K562 (cell line): Measurements from ENCODE around the gene GRK4. TPM values are rescaled to one million over a fixed set of nuclear protein-coding genes. Genes with fewer than 3 reads are reported as not detected.
A peak's percentile ranks its signal among the peaks of the same experiment; 100 is the strongest.

Experiments
- ATAC-seq: fragments of 200-7000 bp; cut with Tn5 transposase; 3 replicates; pipeline ENCODE4 v1.9.1; 2020; ENCODE audit warnings: moderate library complexity
- BruUV-seq: library from RNA; stranded (reverse); fragments of 400-500 nt; replicated peaks from 2 replicates; lab custom pipeline; 2021; lab: Mats Ljungman, UMichigan
- CTCF ChIA-PET: fragments of 300-600 bp; formaldehyde crosslinking; extraction: SDS; loops from one replicate; lab custom pipeline; 2021; ENCODE audit warnings: low intra/inter-chr PET ratio; lab: Yijun Ruan, JAX
- POLR2A ChIA-PET: fragments of 300-600, 350-650 bp; sonication (Branson Sonifier 250); formaldehyde crosslinking; extraction: SDS; loops from one replicate; lab custom pipeline; 2021; ENCODE audit warnings: antibody characterized with exemption, inconsistent platforms; lab: Yijun Ruan, JAX
- DNase-seq, 4 experiments: peaks; one replicate each; pipeline versions ENCODE4 v3.0.0 to v3.0.0-alpha.2; 2011 to 2018; ENCODE audit warnings: low spot score in 3 of 4, mixed read lengths in 3 of 4; ENCODE audit errors: extremely low read depth in 1 of 4
- FAIRE-seq: peaks from 2 replicates; lab custom pipeline; 2011; peaks lifted over from hg19 to GRCh38; lab: Jason Lieb, UNC
- H2AFZ ChIP-seq: 2 replicates; pipeline ENCODE4 v1.6.0; 2011; ENCODE audit warnings: low read depth, low read length, control low read depth, inconsistent platforms
- H3K27ac ChIP-seq: fragments of 200-600 bp; 3 replicates; pipeline ENCODE4 v1.8.0; 2011; ENCODE audit warnings: low read depth, mild to moderate bottlenecking, control low read depth, inconsistent platforms, low read length, moderate library complexity, mixed read lengths; ENCODE audit errors: extremely low read depth
- H3K27me3 ChIP-seq, 2 experiments: fragments of 300-600 bp in 1 of 2; 2 replicates in 1 of 2; 3 replicates in 1 of 2; pipeline versions ENCODE4 v1.6.0 to v1.8.0; 2011; ENCODE audit warnings: inconsistent platforms in 2 of 2, low read length in 2 of 2, mild to moderate bottlenecking in 1 of 2, mixed read lengths in 1 of 2, moderate library complexity in 1 of 2; ENCODE audit not compliant: control insufficient read depth in 2 of 2, insufficient read depth in 2 of 2
- H3K36me3 ChIP-seq: fragments of 300-600 bp; 3 replicates; pipeline ENCODE4 v1.8.0; 2011; ENCODE audit warnings: mild to moderate bottlenecking, low read length, inconsistent platforms; ENCODE audit not compliant: control insufficient read depth, insufficient read depth
- H3K4me1 ChIP-seq, 2 experiments: fragments of 200-600 bp in 1 of 2; replicated peaks in 1 of 2; 2 replicates in 1 of 2; 3 replicates in 1 of 2; pipeline versions ENCODE4 v1.5.1 to v1.8.0; 2011; ENCODE audit warnings: inconsistent platforms in 2 of 2, low read length in 2 of 2, mild to moderate bottlenecking in 1 of 2, mixed read lengths in 1 of 2, moderate library complexity in 1 of 2; ENCODE audit not compliant: control insufficient read depth in 2 of 2, insufficient read depth in 2 of 2
- H3K4me2 ChIP-seq: 2 replicates; pipeline ENCODE4 v1.6.1; 2011; ENCODE audit warnings: low read length, control low read depth, inconsistent platforms, mixed read lengths; ENCODE audit not compliant: insufficient read depth
- H3K4me3 ChIP-seq: fragments of 200-600 bp; sonication (generic), shearing (Covaris generic); 2 replicates; pipeline ENCODE4 v1.5.1; 2016; ENCODE audit warnings: control low read depth, inconsistent platforms
- H3K79me2 ChIP-seq: fragments of 200-600 bp; 3 replicates; pipeline ENCODE4 v1.8.0; 2011; ENCODE audit warnings: low read length, inconsistent platforms; ENCODE audit not compliant: control insufficient read depth, insufficient read depth
- H3K9ac ChIP-seq, 2 experiments: 2 replicates each; pipeline versions ENCODE4 v1.6.0 to v1.6.1; 2011; ENCODE audit warnings: low read depth in 2 of 2, low read length in 2 of 2, control low read depth in 1 of 2, inconsistent platforms in 1 of 2, mild to moderate bottlenecking in 1 of 2, mixed read lengths in 1 of 2; ENCODE audit not compliant: insufficient read depth in 1 of 2
- H3K9me1 ChIP-seq: one replicate; pipeline ENCODE4 v1.6.0; 2011; ENCODE audit warnings: inconsistent platforms, mild to moderate bottlenecking, low read length, moderate library complexity; ENCODE audit not compliant: control insufficient read depth, insufficient read depth
- H3K9me3 ChIP-seq: replicated peaks from 2 replicates; pipeline ENCODE4 v1.5.1; 2011; ENCODE audit warnings: low read depth, low read length, inconsistent platforms; ENCODE audit not compliant: control insufficient read depth, insufficient read depth
- H4K20me1 ChIP-seq: replicated peaks from 2 replicates; pipeline ENCODE4 v1.6.1; 2011; ENCODE audit warnings: low read length, inconsistent platforms, mixed read lengths; ENCODE audit not compliant: control insufficient read depth, insufficient read depth
- ARID1B ChIP-seq: fragments of 450-650 bp; IDR thresholded peaks from 2 replicates; pipeline ENCODE4 v1.6.1; 2016; ENCODE audit warnings: antibody characterized with exemption, mild to moderate bottlenecking, inconsistent platforms
- COPS2 ChIP-seq: fragments of 450-650 bp; conservative IDR thresholded peaks from 2 replicates; pipeline ENCODE4 v1.6.1; 2016; ENCODE audit warnings: mild to moderate bottlenecking, moderate library complexity
- CTBP1 ChIP-seq: fragments of 450-650 bp; IDR thresholded peaks from 2 replicates; pipeline ENCODE4 v1.6.1; 2016; ENCODE audit warnings: borderline replicate concordance
- E2F4 ChIP-seq: sonication (generic); formaldehyde crosslinking; IDR thresholded peaks from 2 replicates; pipeline ENCODE4 v1.8.0; 2022; ENCODE audit warnings: mild to moderate bottlenecking, low read depth, missing genetic modification reagents
- HDAC2 ChIP-seq: fragments of 450-650 bp; IDR thresholded peaks from 2 replicates; pipeline ENCODE4 v1.6.1; 2016; ENCODE audit warnings: mild to moderate bottlenecking
- KDM1A ChIP-seq, 2 experiments: fragments of 450-650 bp; IDR thresholded peaks; 2 replicates each; pipeline ENCODE4 v1.6.1; 2016; ENCODE audit warnings: mild to moderate bottlenecking in 2 of 2
- KLF13 ChIP-seq: fragments of 450-650 bp; IDR thresholded peaks from 2 replicates; pipeline ENCODE4 v1.6.1; 2016; ENCODE audit warnings: missing genetic modification characterization, low read depth, mild to moderate bottlenecking, missing compliant biosample characterization, moderate library complexity, borderline replicate concordance
- MEF2D ChIP-seq: conservative IDR thresholded peaks from 2 replicates; pipeline ENCODE4 v1.6.1; 2016; ENCODE audit warnings: low read depth, missing genetic modification characterization, missing compliant biosample characterization
- NFXL1 ChIP-seq: fragments of 450-650 bp; formaldehyde crosslinking; IDR thresholded peaks from 2 replicates; pipeline ENCODE4 v1.4.0; 2021; ENCODE audit warnings: mild to moderate bottlenecking
- TAL1 ChIP-seq: fragments of 450-650 bp; IDR thresholded peaks from 2 replicates; pipeline ENCODE4 v1.6.1; 2016; ENCODE audit warnings: mild to moderate bottlenecking
- TCF7L2 ChIP-seq: fragments of 150-350 bp; IDR thresholded peaks from 2 replicates; pipeline ENCODE4 v1.6.1; 2016; ENCODE audit warnings: low read depth, mild to moderate bottlenecking, low read length, moderate library complexity
- ZFPM2 ChIP-seq: fragments of 250-450 bp; sonication (Bioruptor Pico); IDR thresholded peaks from 2 replicates; pipeline ENCODE4 v1.5.1; 2022; ENCODE audit warnings: mild to moderate bottlenecking
- ZFX ChIP-seq: sonication (generic); formaldehyde crosslinking; IDR thresholded peaks from 2 replicates; pipeline ENCODE4 v1.8.0; 2022; ENCODE audit warnings: mild to moderate bottlenecking, missing genetic modification reagents, moderate library complexity
- ZNF174 ChIP-seq: fragments of 250-450 bp; sonication (Bioruptor Pico); IDR thresholded peaks from 2 replicates; pipeline ENCODE4 v1.4.0; 2020; ENCODE audit warnings: mild to moderate bottlenecking
- ZNF655 ChIP-seq: fragments of 250-450 bp; sonication (Bioruptor Pico); IDR thresholded peaks from 2 replicates; pipeline ENCODE4 v1.5.0; 2021
- ZNF766 ChIP-seq: fragments of 200-800 bp; sonication (Bioruptor generic); conservative IDR thresholded peaks from 2 replicates; pipeline ENCODE4 v1.6.1; 2016; ENCODE audit warnings: missing genetic modification characterization, missing compliant biosample characterization
- WGBS: fragments of 100-300 bp; shearing (Covaris generic); methylation state at CpG from one replicate; pipeline ENCODE4 v1.1.6; 2016; ENCODE audit warnings: low coverage, mixed read lengths; ENCODE audit not compliant: insufficient coverage; ENCODE audit errors: missing lambda C conversion rate; 5-methylcytosine and 5-hydroxymethylcytosine counted together
- in situ Hi-C: fragments of 300-500 bp; cut with MboI; formaldehyde crosslinking; loops from 4 replicates; pipeline ENCODE4 v1.15.0; 2018; ENCODE audit warnings: inconsistent platforms, mixed read lengths
- intact Hi-C: fragments of 100-400 bp; cut with micrococcal nuclease; formaldehyde crosslinking; loops from 2 replicates; pipeline ENCODE4 v1.14.2; 2022
- polyA plus RNA-seq, 8 experiments: library from polyadenylated mRNA; depleted of rRNA in 4 of 8; stranded (reverse) in 5 of 8; unstranded in 3 of 8; fragments of >200 nt; fragmentation: Nextera tagmentation in 2 of 8; fragmentation: Illumina TruSeq in 1 of 8; extraction: Ambion mirVana in 2 of 8; extraction: Trizol in 1 of 8; gene quantifications; 2 replicates each; pipeline versions ENCODE4 v1.2.1 to v1.2.3, GENCODE V29; 2011 to 2014; ENCODE audit warnings: inconsistent platforms in 1 of 8, missing spikeins in 1 of 8
- total RNA-seq, 7 experiments: library from RNA; depleted of rRNA in 6 of 7; stranded (reverse); fragments of >200 nt in 6 of 7; fragmentation: Illumina TruSeq in 2 of 7; extraction: Trizol in 2 of 7; gene quantifications; 2 replicates each; pipeline versions ENCODE4 v1.2.1 to v1.2.3, GENCODE V29; 2011 to 2021; ENCODE audit warnings: low replicate concordance in 1 of 7

Gene GRK4
- total and polyA plus RNA-seq, 9 of the 15 experiments (the other 6 are each of a cell fraction or from before 2014, with no cell fraction given), result 1.1 to 4.8 (median 2.6) TPM

GRCh38 chr4:3060946-3061345 is 97.6 kb downstream of the GRK4 start:
- DNase-seq (no peak), FAIRE-seq (no peak), ATAC-seq (no peak)
- Histone ChIP-seq H3K4me2 (no peak overlapping the region), H3K27ac (no peak overlapping the region), H3K36me3 (no peaks in the 10 kb centered on the region), H3K9me1 (no peaks in the 10 kb centered on the region), H3K4me3 (no peak overlapping the region), H3K9ac (no peak overlapping the region), H3K4me1 (no peaks in the 10 kb centered on the region; a peak in 2 of 5 replicates), H3K9me3 (peaks cover 4% of the 10 kb centered on the region; the same call in 1 of the 2 replicates), H3K79me2 (no peaks in the 10 kb centered on the region), H2AFZ (no peak overlapping the region), H4K20me1 (0 out of 2 replicates have a peak, but pooled peaks cover 2% of the 10 kb centered on the region), H3K27me3 (peaks cover 28 to 53% of the 10 kb centered on the region in 2 experiments)
- no TSS peak for BruUV-seq
- intact Hi-C loops (no loop called here), in situ Hi-C loops (no loop called here)
- POLR2A ChIA-PET, result no interaction called here
- 11% methylated on average over 6 of the region's 6 CpGs for WGBS
- CTCF ChIA-PET, result interaction anchor here (0.6 kb wide), 1 partner anchor 28 kb away, joined by 3 read pairs; no protein-coding TSS in a partner anchor
- TF ChIP-seq MEF2D (tag), result no peak
- TF ChIP-seq NFXL1 (CRISPR knock-in tag), result no peak
- TF ChIP-seq ZFPM2 (CRISPR knock-in tag), result no peak
- TF ChIP-seq, all 486 proteins: peak for 0

GRCh38 chr4:3062471-3062870 is 99.1 kb downstream of the GRK4 start:
- BruUV-seq, result no TSS peak
- H3K4me3 ChIP-seq, result no peak overlapping the region
- H2AFZ ChIP-seq, result no peak overlapping the region
- DNase-seq (peak in 2 of 4 experiments; percentile 34 to 49), FAIRE-seq (peak; percentile 70), ATAC-seq (peak; percentile 79)
- H3K9me3 ChIP-seq, result no peaks in the 10 kb centered on the region
- ChIA-PET POLR2A (no interaction called here), CTCF (no interaction called here)
- H3K9ac ChIP-seq, result no peak overlapping the region
- peaks cover 32 to 62% of the 10 kb centered on the region in 2 experiments for H3K27me3 ChIP-seq
- WGBS, result 7% methylated on average over 12 of the region's 12 CpGs
- no peaks in the 10 kb centered on the region; a peak in 2 of 5 replicates for H3K4me1 ChIP-seq
- intact Hi-C loops (no loop called here), in situ Hi-C loops (no loop called here)
- H3K9me1 ChIP-seq, result no peaks in the 10 kb centered on the region
- no peaks in the 10 kb centered on the region for H3K36me3 ChIP-seq
- 0 out of 2 replicates have a peak, but pooled peaks cover 2% of the 10 kb centered on the region for H4K20me1 ChIP-seq
- H3K4me2 ChIP-seq, result no peak overlapping the region
- H3K27ac ChIP-seq, result no peak overlapping the region
- no peaks in the 10 kb centered on the region for H3K79me2 ChIP-seq
- TF ChIP-seq ZNF655 (CRISPR knock-in tag) (no peak), ZFX (no peak), E2F4 (no peak), ZNF174 (CRISPR knock-in tag) (no peak), TCF7L2 (no peak), ARID1B (no peak), KDM1A (IDR thresholded peaks at IDR 0.05) (peak; percentile 18 to 40; a peak in 1 of 4 replicates), HDAC2 (no peak), TAL1 (no peak), KLF13 (tag) (no peak), COPS2 (no peak), CTBP1 (peak; percentile 75; the same call in 1 of the 2 replicates), ZNF766 (0 out of 2 replicates have a peak, but pooled peaks have one; percentile 23)
